Esophagus muscularis mucosa (tissue), 3 donors: ENCODE results near the gene ST7.

ENCODE experiments used
- POLR2A ChIP-seq: fragments of 450-650 bp; IDR thresholded peaks from one replicate; pipeline ENCODE4 v1.6.1; 2017; ENCODE audit warnings: antibody characterized with exemption, moderate library complexity, mild to moderate bottlenecking, low read depth
- TF ChIP-seq, protein P1 (sequence below), 3 experiments: fragments of 200-600 bp in 2 of 3; fragments of 450-650 bp in 1 of 3; sonication (generic) in 2 of 3; IDR thresholded peaks; one replicate each; pipeline ENCODE4 v1.5.1; 2017 to 2019; ENCODE audit warnings: antibody characterized with exemption in 3 of 3, mild to moderate bottlenecking in 2 of 3, moderate library complexity in 1 of 3

DNA sequence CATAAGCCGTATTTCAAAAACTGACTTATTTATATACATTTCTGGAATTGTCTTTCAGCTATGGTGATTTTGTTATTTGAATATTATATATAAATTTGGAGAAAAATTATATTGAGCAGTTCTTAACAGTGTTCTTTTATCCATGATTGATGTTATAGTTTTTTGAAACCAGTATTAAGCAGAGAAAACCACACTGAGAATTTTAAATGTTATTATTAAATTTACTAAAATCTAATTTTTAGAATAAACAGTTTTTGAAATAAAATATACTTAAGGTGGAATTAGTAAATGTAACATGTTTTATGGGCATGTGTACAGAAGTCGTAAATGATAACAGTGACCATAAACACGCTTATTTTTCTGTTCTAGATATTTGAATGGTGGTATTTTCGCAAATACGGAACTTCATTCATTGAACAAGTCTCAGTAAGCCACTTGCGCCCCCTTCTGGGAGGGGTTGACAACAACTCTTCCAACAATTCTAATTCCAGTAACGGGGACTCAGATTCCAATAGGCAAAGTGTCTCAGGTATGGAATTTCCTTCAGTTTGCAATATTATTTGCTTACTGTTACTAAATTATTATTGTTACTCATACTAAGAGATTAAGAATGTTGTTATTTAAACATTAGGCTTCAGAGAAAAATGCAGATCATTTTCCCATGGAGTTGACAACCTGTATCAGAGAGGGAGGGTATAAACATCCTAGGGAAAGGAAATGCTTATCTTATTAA, 166.1 kb downstream of the ST7 start:
- TF ChIP-seq, protein P1, sequence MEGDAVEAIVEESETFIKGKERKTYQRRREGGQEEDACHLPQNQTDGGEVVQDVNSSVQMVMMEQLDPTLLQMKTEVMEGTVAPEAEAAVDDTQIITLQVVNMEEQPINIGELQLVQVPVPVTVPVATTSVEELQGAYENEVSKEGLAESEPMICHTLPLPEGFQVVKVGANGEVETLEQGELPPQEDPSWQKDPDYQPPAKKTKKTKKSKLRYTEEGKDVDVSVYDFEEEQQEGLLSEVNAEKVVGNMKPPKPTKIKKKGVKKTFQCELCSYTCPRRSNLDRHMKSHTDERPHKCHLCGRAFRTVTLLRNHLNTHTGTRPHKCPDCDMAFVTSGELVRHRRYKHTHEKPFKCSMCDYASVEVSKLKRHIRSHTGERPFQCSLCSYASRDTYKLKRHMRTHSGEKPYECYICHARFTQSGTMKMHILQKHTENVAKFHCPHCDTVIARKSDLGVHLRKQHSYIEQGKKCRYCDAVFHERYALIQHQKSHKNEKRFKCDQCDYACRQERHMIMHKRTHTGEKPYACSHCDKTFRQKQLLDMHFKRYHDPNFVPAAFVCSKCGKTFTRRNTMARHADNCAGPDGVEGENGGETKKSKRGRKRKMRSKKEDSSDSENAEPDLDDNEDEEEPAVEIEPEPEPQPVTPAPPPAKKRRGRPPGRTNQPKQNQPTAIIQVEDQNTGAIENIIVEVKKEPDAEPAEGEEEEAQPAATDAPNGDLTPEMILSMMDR (IDR thresholded peaks at IDR 0.05) = peak; percentile 83 to 86 (median 83)
- TF ChIP-seq POLR2A = no peak
